Central memory CD8-positive, alpha-beta T cell (primary cell): ENCODE measurements around the gene FAIM.
"Not testable (repeated sequence)": the region's sequence is repeated elsewhere in the genome, so short reads cannot be mapped to it uniquely, and the experiment has no call there.

ENCODE experiments used
- ATAC-seq: fragments of 150-1000 bp; cut with Tn5 transposase; replicated peaks from 2 replicates; pipeline ENCODE4 v1.10.0; 2022; ENCODE audit warnings: mild to moderate bottlenecking, moderate FRiP score, moderate number of reproducible peaks; ENCODE audit not compliant: poor library complexity, severe bottlenecking; ENCODE audit errors: extremely low read depth
- DNase-seq, 2 donors: peaks; one replicate each; pipeline ENCODE4 v3.0.0; 2021; ENCODE audit warnings: low spot score in 2 of 2
- H3K27ac Mint-ChIP-seq: one replicate; pipeline ENCODE4 v1.8.0; 2022; ENCODE audit warnings: low read depth, mild to moderate bottlenecking, moderate library complexity, mixed read lengths
- H3K27me3 Mint-ChIP-seq: one replicate; pipeline ENCODE4 v1.8.0; 2022; ENCODE audit warnings: mixed read lengths
- H3K36me3 Mint-ChIP-seq: one replicate; pipeline ENCODE4 v1.8.0; 2022; ENCODE audit warnings: mild to moderate bottlenecking, moderate library complexity, mixed read lengths; ENCODE audit not compliant: insufficient read depth
- H3K4me1 Mint-ChIP-seq: one replicate; pipeline ENCODE4 v1.8.0; 2022; ENCODE audit warnings: mixed read lengths
- H3K4me3 Mint-ChIP-seq: one replicate; pipeline ENCODE4 v1.8.0; 2022; ENCODE audit warnings: mild to moderate bottlenecking, moderate library complexity, mixed read lengths
- H3K9me3 Mint-ChIP-seq: one replicate; pipeline ENCODE4 v1.8.0; 2022; ENCODE audit warnings: mixed read lengths

Gene FAIM

DNA sequence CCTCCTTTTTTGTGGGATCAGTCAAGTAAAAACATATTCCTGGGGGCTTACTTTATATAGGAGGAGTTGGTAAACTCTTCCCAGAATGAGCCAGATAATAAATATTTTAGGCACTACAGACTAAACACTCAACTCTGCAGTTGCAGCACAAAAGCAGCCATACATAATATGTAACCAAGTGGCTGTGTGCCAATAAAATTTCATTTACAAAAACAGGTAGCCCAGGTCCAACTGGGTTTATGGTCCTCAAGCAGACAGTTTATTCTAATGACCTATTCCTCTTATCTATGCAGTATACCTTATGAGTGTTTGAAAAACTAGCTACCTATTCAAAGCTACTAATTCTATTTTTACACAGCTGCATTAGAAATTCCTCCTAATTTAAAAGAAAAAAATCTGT lies 61.8 kb downstream of the FAIM start:
- H3K9me3 Mint-ChIP-seq, result peaks cover 2% of the 10 kb centered on the region
- no peaks in the 10 kb centered on the region for H3K27me3 Mint-ChIP-seq
- no peak for DNase-seq
- no peak overlapping the region for H3K27ac Mint-ChIP-seq
- no peak for ATAC-seq
- H3K4me3 Mint-ChIP-seq, result no peak overlapping the region
- H3K4me1 Mint-ChIP-seq, result no peaks in the 10 kb centered on the region
- H3K36me3 Mint-ChIP-seq, result peaks cover 32% of the 10 kb centered on the region

GRCh38 chr3:138673641-138674530 lies 65.3 kb downstream of the FAIM start:
- H3K36me3 Mint-ChIP-seq, result peaks cover 27% of the 10 kb centered on the region
- no peak for ATAC-seq

DNA sequence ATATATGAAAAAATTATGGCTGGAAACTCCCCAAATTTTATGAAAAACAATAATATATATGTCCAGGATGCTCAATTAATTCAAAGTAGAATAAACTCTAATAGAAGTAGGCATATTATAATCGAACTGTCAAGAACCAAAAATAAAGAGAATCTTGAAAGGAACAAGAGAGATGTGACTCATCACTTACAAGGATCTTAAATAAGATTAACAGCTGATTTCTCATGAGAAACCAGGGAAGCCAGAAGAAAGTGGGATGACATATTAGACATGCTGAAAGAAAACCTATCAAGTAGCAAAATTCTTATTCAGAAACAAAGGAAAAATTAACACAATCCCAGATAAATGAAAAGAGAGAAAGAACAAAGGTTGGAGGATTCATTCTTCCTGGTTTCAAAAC lies 66.8 kb downstream of the FAIM start:
- DNase-seq, result no peak
- H3K9me3 Mint-ChIP-seq, result peaks cover 5% of the 10 kb centered on the region
- no peak for ATAC-seq
- no peak overlapping the region for H3K4me3 Mint-ChIP-seq
- H3K4me1 Mint-ChIP-seq, result no peaks in the 10 kb centered on the region
- no peaks in the 10 kb centered on the region for H3K27me3 Mint-ChIP-seq
- peaks cover 23% of the 10 kb centered on the region for H3K36me3 Mint-ChIP-seq
- H3K27ac Mint-ChIP-seq, result no peak overlapping the region

More at GRCh38 chr3:138673641-138674530, 65.3 kb downstream of the FAIM start:
- Mint-ChIP-seq H3K4me3 (no peak overlapping the region), H3K4me1 (no peaks in the 10 kb centered on the region), H3K9me3 (peaks cover 5% of the 10 kb centered on the region), H3K27ac (no peak overlapping the region), H3K27me3 (no peaks in the 10 kb centered on the region)
- no peak for DNase-seq

GRCh38 chr3:138678086-138678485 lies 69.5 kb downstream of the FAIM start:
- ATAC-seq (no peak), DNase-seq (no peak)
- Mint-ChIP-seq H3K27ac (no peak overlapping the region), H3K4me1 (no peaks in the 10 kb centered on the region), H3K9me3 (peaks cover 5% of the 10 kb centered on the region), H3K4me3 (no peak overlapping the region), H3K27me3 (no peaks in the 10 kb centered on the region), H3K36me3 (peaks cover 19% of the 10 kb centered on the region)

- DNase-seq (no peak), ATAC-seq (no peak)
- H3K36me3 Mint-ChIP-seq, result peaks cover 25% of the 10 kb centered on the region
- H3K9me3 Mint-ChIP-seq, result peaks cover 5% of the 10 kb centered on the region
- no peaks in the 10 kb centered on the region for H3K27me3 Mint-ChIP-seq
- H3K27ac Mint-ChIP-seq, result no peak overlapping the region
- H3K4me1 Mint-ChIP-seq, result no peaks in the 10 kb centered on the region
- H3K4me3 Mint-ChIP-seq, result no peak overlapping the region
Measured at GRCh38 chr3:138678874-138679392, 70.4 kb downstream of the FAIM start.

GRCh38 chr3:138680974-138681373 lies 72.4 kb downstream of the FAIM start:
- H3K27me3 Mint-ChIP-seq, DNase-seq, H3K4me1 Mint-ChIP-seq, H3K9me3 Mint-ChIP-seq, H3K27ac Mint-ChIP-seq, ATAC-seq, H3K4me3 Mint-ChIP-seq: not testable (repeated sequence)
- peaks cover 21% of the 10 kb centered on the region for H3K36me3 Mint-ChIP-seq

GRCh38 chr3:138681463-138682220 lies 73.1 kb downstream of the FAIM start:
- H3K27ac Mint-ChIP-seq, result no peak overlapping the region
- no peaks in the 10 kb centered on the region for H3K27me3 Mint-ChIP-seq
- H3K4me3 Mint-ChIP-seq, result no peak overlapping the region
- no peaks in the 10 kb centered on the region for H3K4me1 Mint-ChIP-seq
- H3K36me3 Mint-ChIP-seq, result peaks cover 21% of the 10 kb centered on the region
- DNase-seq, result no peak
- no peak for ATAC-seq
- no peaks in the 10 kb centered on the region for H3K9me3 Mint-ChIP-seq

DNA sequence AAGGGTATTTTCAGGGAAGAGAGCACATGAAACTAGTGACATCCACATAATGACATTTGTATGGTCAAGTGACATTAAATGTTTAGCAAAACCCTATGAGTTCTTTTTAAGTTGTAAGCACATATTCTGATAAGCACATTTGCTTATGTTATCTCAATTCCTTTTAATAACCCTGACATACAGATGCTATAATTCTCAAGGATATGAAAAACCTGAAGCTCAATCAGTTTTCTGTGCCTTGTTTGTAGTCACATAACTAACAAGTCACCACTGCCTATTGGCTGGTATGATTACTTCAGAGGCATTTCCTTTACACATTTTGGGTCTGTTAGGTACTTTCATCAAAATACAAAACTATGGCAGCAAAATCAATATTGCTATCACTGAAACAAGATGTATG lies 74.1 kb downstream of the FAIM start:
- no peaks in the 10 kb centered on the region for H3K27me3 Mint-ChIP-seq
- peaks cover 24% of the 10 kb centered on the region for H3K36me3 Mint-ChIP-seq
- ATAC-seq, result no peak
- no peak overlapping the region for H3K4me3 Mint-ChIP-seq
- H3K9me3 Mint-ChIP-seq, result no peaks in the 10 kb centered on the region
- no peak for DNase-seq
- H3K27ac Mint-ChIP-seq, result no peak overlapping the region
- H3K4me1 Mint-ChIP-seq, result peaks cover 8% of the 10 kb centered on the region
